Heart left ventricle (tissue), 16 donors: ENCODE results near the gene ZNF787. TPM values are rescaled to one million over a fixed set of nuclear protein-coding genes. Genes with fewer than 3 reads are reported as not detected.
A peak's percentile ranks its signal among the peaks of the same experiment; 100 is the strongest.
"Not testable (repeated sequence)": the region's sequence is repeated elsewhere in the genome, so short reads cannot be mapped to it uniquely, and the experiment has no call there.

Experiments
- ATAC-seq, 4 donors: fragments of 200-7000 bp; cut with Tn5 transposase; one replicate each; pipeline ENCODE4 v1.9.1; 2020 to 2022; ENCODE audit warnings: moderate library complexity in 4 of 4, mild to moderate bottlenecking in 3 of 4, moderate number of reproducible peaks in 1 of 4
- DNase-seq, 5 donors: peaks; one replicate each; pipeline ENCODE4 v3.0.0-alpha.2; 2020
- H3K27ac ChIP-seq, 12 donors: fragments of 200-600 bp; sonication (generic) in 4 of 12; one replicate each; pipeline versions ENCODE4 v1.5.0 to v1.8.0; 2016 to 2022; ENCODE audit warnings: mild to moderate bottlenecking in 2 of 12
- H3K27me3 ChIP-seq, 9 donors: fragments of 200-600 bp; sonication (generic) in 2 of 9; one replicate each; pipeline versions ENCODE4 v1.5.1 to v1.8.0; 2016 to 2022; ENCODE audit warnings: mild to moderate bottlenecking in 3 of 9
- H3K36me3 ChIP-seq, 9 donors: fragments of 200-600 bp; sonication (generic) in 2 of 9; one replicate each; pipeline versions ENCODE4 v1.5.0 to v1.8.0; 2018 to 2022; ENCODE audit warnings: mild to moderate bottlenecking in 2 of 9
- H3K4me1 ChIP-seq, 12 donors: fragments of 200-600 bp; sonication (generic) in 4 of 12; one replicate each; pipeline versions ENCODE4 v1.5.0 to v1.8.0; 2016 to 2022; ENCODE audit warnings: mild to moderate bottlenecking in 3 of 12
- H3K4me3 ChIP-seq, 12 donors: fragments of 200-600 bp; sonication (generic) in 4 of 12; one replicate each; pipeline versions ENCODE4 v1.5.0 to v1.8.0; 2017 to 2022; ENCODE audit warnings: mild to moderate bottlenecking in 9 of 12, moderate library complexity in 4 of 12
- H3K9me3 ChIP-seq, 12 donors: fragments of 200-600 bp; sonication (generic) in 4 of 12; one replicate each; pipeline versions ENCODE4 v1.5.0 to v1.8.0; 2016 to 2022; ENCODE audit warnings: mild to moderate bottlenecking in 1 of 12
- POLR2A ChIP-seq, 2 donors: fragments of 450-650 bp; IDR thresholded peaks; one replicate each; pipeline ENCODE4 v1.6.1; 2017; ENCODE audit warnings: antibody characterized with exemption in 2 of 2, mild to moderate bottlenecking in 2 of 2, moderate library complexity in 2 of 2
- WGBS, 4 donors: extraction: QIAGEN DNeasy Blood & Tissue Kit in 2 of 4; methylation state at CpG; one replicate each; pipeline versions ENCODE4 v1.1.5 to v1.1.7; 2013 to 2018; 5-methylcytosine and 5-hydroxymethylcytosine counted together
- intact Hi-C, 10 donors: fragments of 100-400 bp; cut with DNase I; formaldehyde crosslinking; loops; one replicate each; pipeline versions ENCODE4 v1.11.1 to v1.14.2; 2022
- polyA plus RNA-seq, 2 donors: library from polyadenylated mRNA; stranded (reverse); fragments of 200-250 nt; gene quantifications; one replicate each; pipeline ENCODE4 v1.2.3, GENCODE V29; 2013
- total RNA-seq, 9 donors: library from RNA; depleted of rRNA in 2 of 9; stranded (reverse); fragments of >200 nt in 2 of 9; fragmentation: NEBNext Ultra II Directional in 3 of 9; extraction: Animal tissue kit (Norgen Biotek cat#: 25700) in 3 of 9; gene quantifications; one replicate each; pipeline versions ENCODE4 v1.1.0 to v1.2.4, GENCODE V29; 2016 to 2023
- TF ChIP-seq, protein P1 (sequence below), 12 donors: fragments of 200-600 bp; sonication (generic) in 4 of 12; IDR thresholded peaks; one replicate each; pipeline versions ENCODE4 v1.5.0 to v1.8.0; 2018 to 2022; ENCODE audit warnings: antibody characterized with exemption in 12 of 12, mild to moderate bottlenecking in 5 of 12
- donor health status: ischemic (EF 13 %, LVEDD 7.1; RV severe dilation, severe dysfunction).
- donor health status: healthy with polysubstance abuse.
- donor health status: DM: no; HTN: yes; CAD: no.
- donor health status: DM: no; HTN: no; CAD: no.
- donor health status: ischemic (EF 25% LVEDD 6.9; RV normal size, moderate dysfunction).
- donor health status: ischemic (EF 25% LVEDD 5.7; RV mildly dilated, moderate dysfunction).
- donor health status: healthy.
- donor health status: DM: yes; HTN: yes; CAD: no.
- donor health status: ischemic (EF 35%, LVEDD 5.7; RV mildly dilated, moderate dysfunction).
- donor health status: nonischemic (EF 11% LVEDD 7.7; RV severe dilation, severe dysfunction).
- donor health status: DM: yes; HTN: yes; CAD: no.
- donor health status: PGD.
- donor health status: ischemic (EF 29% LVEDD 5.4; RV normal size, mild dysfunction).
- donor health status: nonischemic (EF 23%, LVEDD 6.1; RV moderate dilation, normal function).

Gene ZNF787
- total and polyA plus RNA-seq, 11 donors, result 11.6 to 40.8 (median 25.3) TPM

GRCh38 chr19:56107626-56108351 lies 13.3 kb downstream of the ZNF787 start:
- H3K4me3 ChIP-seq, result no peak overlapping the region
- H3K9me3 ChIP-seq, result no peaks in the 10 kb centered on the region
- H3K27ac ChIP-seq, result peak overlapping the region in 2 of 12 donors; percentile 56 to 84
- 63 to 68% (median 63%) methylated on average over 22 to 27 of the region's 27 CpGs for WGBS, 4 donors
- no peak for DNase-seq
- TF ChIP-seq, protein P1, sequence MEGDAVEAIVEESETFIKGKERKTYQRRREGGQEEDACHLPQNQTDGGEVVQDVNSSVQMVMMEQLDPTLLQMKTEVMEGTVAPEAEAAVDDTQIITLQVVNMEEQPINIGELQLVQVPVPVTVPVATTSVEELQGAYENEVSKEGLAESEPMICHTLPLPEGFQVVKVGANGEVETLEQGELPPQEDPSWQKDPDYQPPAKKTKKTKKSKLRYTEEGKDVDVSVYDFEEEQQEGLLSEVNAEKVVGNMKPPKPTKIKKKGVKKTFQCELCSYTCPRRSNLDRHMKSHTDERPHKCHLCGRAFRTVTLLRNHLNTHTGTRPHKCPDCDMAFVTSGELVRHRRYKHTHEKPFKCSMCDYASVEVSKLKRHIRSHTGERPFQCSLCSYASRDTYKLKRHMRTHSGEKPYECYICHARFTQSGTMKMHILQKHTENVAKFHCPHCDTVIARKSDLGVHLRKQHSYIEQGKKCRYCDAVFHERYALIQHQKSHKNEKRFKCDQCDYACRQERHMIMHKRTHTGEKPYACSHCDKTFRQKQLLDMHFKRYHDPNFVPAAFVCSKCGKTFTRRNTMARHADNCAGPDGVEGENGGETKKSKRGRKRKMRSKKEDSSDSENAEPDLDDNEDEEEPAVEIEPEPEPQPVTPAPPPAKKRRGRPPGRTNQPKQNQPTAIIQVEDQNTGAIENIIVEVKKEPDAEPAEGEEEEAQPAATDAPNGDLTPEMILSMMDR (IDR thresholded peaks at IDR 0.05), result no peak
- TF ChIP-seq POLR2A (IDR thresholded peaks at IDR 0.05), result no peak
- H3K27me3 ChIP-seq, result no peaks in the 10 kb centered on the region
- H3K36me3 ChIP-seq, result peaks cover 0 to 13% (median 0%) of the 10 kb centered on the region in 9 donors
- intact Hi-C loops, result loop anchor here in 2 of 10 donors (2.0 to 5.0 kb wide), 2 partner anchors 35 to 63 kb away; partner anchors contain the start of gene ZNF444 (in 1 of the 2)
- peak in 2 of 4 donors; percentile 4 to 24 for ATAC-seq
- H3K4me1 ChIP-seq, result peaks cover 36 to 77% (median 62%) of the 10 kb centered on the region in 12 donors

DNA sequence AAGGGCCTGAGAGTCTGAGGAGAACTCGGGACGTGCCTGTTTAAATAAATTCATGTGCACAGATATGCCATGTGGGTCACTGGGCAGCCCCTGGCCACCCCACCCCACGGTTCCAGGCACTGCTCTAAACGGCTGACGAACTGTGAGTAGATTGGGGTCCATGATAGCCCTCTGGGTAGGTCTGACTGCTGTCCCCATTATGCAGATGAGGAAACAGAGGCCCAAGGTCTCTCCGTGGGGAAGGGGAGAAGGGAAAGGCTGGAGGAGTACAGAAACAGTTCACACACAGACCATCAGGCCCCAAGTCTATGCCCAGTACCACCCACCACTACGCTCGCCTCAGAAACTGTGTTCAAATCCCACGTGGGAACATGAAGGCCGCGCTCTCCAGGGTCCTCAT lies 14.1 kb downstream of the ZNF787 start:
- Histone ChIP-seq H3K27ac (peak overlapping the region in 1 of 12 donors; percentile 84), H3K9me3 (no peaks in the 10 kb centered on the region), H3K4me1 (peaks cover 29 to 69% (median 54%) of the 10 kb centered on the region in 12 donors), H3K4me3 (no peak overlapping the region), H3K27me3 (no peaks in the 10 kb centered on the region), H3K36me3 (peaks cover 0 to 21% (median 6%) of the 10 kb centered on the region in 9 donors)
- WGBS, 4 donors, result 88 to 92% (median 91%) methylated on average over 11 of the region's 11 CpGs
- intact Hi-C loops, result loop anchor here in 2 of 10 donors (2.0 to 5.0 kb wide), 2 partner anchors 35 to 64 kb away; partner anchors contain the start of gene ZNF444 (in 1 of the 2)
- ATAC-seq (no peak), DNase-seq (no peak)
- TF ChIP-seq POLR2A (IDR thresholded peaks at IDR 0.05), result no peak
- TF ChIP-seq, protein P1 (IDR thresholded peaks at IDR 0.05), result no peak

DNA sequence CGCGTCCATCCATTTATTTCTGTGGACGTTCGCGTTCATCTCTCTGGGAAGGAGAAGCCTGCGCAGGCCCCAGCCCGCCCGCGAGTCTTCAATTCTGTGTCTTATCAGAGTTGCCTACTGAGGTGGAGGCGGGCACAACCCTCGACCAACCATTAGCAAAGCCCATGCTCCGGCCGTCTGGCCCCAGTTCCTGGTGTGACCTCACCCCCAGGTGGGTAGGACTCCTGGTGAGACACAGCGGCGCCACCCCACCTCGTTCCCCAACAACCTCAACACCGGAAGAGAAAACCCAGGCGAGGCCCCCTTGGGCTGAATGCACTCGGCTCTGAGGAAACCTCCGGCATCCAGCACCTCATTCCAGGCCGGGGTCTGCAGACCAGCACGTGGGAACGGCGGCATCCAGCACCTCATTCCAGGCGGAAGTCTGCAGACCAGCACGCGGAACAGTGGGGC lies 14.7 kb downstream of the ZNF787 start:
- ATAC-seq (no peak), DNase-seq (peak in 1 of 5 donors; percentile 25)
- Histone ChIP-seq H3K9me3 (no peaks in the 10 kb centered on the region), H3K4me3 (no peak overlapping the region), H3K36me3 (peaks cover 0 to 27% (median 12%) of the 10 kb centered on the region in 9 donors), H3K27me3 (no peaks in the 10 kb centered on the region), H3K4me1 (peaks cover 26 to 63% (median 48%) of the 10 kb centered on the region in 12 donors), H3K27ac (peak overlapping the region in 1 of 12 donors; percentile 84)
- 78 to 88% (median 83%) methylated on average over 23 to 27 of the region's 27 CpGs for WGBS, 4 donors
- TF ChIP-seq, protein P1 (IDR thresholded peaks at IDR 0.05), result no peak
- no peak for TF ChIP-seq POLR2A (IDR thresholded peaks at IDR 0.05)
- intact Hi-C loops, result loop anchor here in 2 of 10 donors (2.0 to 5.0 kb wide), 2 partner anchors 36 to 64 kb away; partner anchors contain the start of gene ZNF444 (in 1 of the 2)

DNA sequence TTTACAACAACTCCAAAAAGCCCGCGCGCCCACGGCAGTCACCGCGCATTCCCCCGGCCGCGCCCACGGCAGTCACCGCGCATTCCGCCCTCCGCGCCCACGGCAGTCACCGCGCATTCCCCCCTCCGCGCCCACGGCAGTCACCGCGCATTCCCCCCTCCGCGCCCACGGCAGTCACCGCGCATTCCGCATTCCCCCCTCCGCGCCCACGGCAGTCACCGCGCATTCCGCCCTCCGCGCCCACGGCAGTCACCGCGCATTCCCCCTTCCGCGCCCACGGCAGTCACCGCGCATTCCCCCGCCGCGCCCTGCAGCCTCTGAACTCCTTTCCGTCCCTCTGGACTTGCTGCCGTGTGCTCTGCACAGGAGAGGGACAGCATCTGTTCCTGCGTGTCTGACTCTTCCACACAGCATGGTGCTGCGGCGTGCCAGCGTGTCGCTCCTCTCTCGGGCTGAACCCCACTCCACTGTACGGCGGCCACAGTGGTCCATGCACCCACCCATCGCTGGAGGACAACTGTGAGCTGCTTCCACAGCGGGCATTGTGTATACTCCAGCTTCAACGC lies 15.2 kb downstream of the ZNF787 start:
- intact Hi-C loops, result loop anchor here in 2 of 10 donors (2.0 to 5.0 kb wide), 2 partner anchors 36 to 65 kb away; partner anchors contain the start of gene ZNF444 (in 1 of the 2)
- WGBS, 4 donors, result 95 to 97% (median 96%) methylated on average over 61 of the region's 61 CpGs
- H3K36me3 ChIP-seq, result peaks cover 0 to 32% (median 17%) of the 10 kb centered on the region in 9 donors
- peak overlapping the region in 1 of 12 donors; percentile 84 for H3K27ac ChIP-seq
- DNase-seq, result peak in 1 of 5 donors; percentile 20
- not testable (repeated sequence) for H3K9me3 ChIP-seq, H3K27me3 ChIP-seq, ATAC-seq
- H3K4me1 ChIP-seq, result peaks cover 21 to 58% (median 43%) of the 10 kb centered on the region in 12 donors
- peak overlapping the region in 1 of 12 donors; percentile 16 for H3K4me3 ChIP-seq
